Trophoblast cell (in vitro differentiated cells and primary cell): Measurements from ENCODE around the gene FAM209B.
A peak's percentile ranks its signal among the peaks of the same experiment; 100 is the strongest.

Source experiments
- DNase-seq, 2 donors: peaks; one replicate each; pipeline ENCODE4 v3.0.0-alpha.2; 2016
- H2AFZ ChIP-seq: 2 replicates; pipeline ENCODE4 v1.6.1; 2013; ENCODE audit warnings: low read length, moderate library complexity, mild to moderate bottlenecking; ENCODE audit not compliant: insufficient read depth, poor library complexity
- H2AK5ac ChIP-seq: 2 replicates; pipeline ENCODE4 v1.6.1; 2013; ENCODE audit warnings: mild to moderate bottlenecking, low read length
- H2BK120ac ChIP-seq: 2 replicates; pipeline ENCODE4 v1.6.1; 2013; ENCODE audit warnings: low read length, mild to moderate bottlenecking, moderate library complexity; ENCODE audit not compliant: insufficient read depth, poor library complexity
- H2BK12ac ChIP-seq: 2 replicates; pipeline ENCODE4 v1.6.1; 2013; ENCODE audit warnings: mild to moderate bottlenecking, low read length, moderate library complexity
- H2BK5ac ChIP-seq: 2 replicates; pipeline ENCODE4 v1.6.1; 2013; ENCODE audit warnings: low read length, low read depth, moderate library complexity, mild to moderate bottlenecking; ENCODE audit not compliant: poor library complexity
- H3K14ac ChIP-seq: 2 replicates; pipeline ENCODE4 v1.6.1; 2013; ENCODE audit warnings: mild to moderate bottlenecking, low read length
- H3K18ac ChIP-seq: 2 replicates; pipeline ENCODE4 v1.6.1; 2013; ENCODE audit warnings: mild to moderate bottlenecking, low read length
- H3K23ac ChIP-seq: 2 replicates; pipeline ENCODE4 v1.6.1; 2013; ENCODE audit warnings: low read length
- H3K27ac ChIP-seq: 2 replicates; pipeline ENCODE4 v1.5.1; 2013; ENCODE audit warnings: low read depth, mild to moderate bottlenecking, inconsistent platforms, low read length, moderate library complexity
- H3K27me3 ChIP-seq: 2 replicates; pipeline ENCODE4 v1.6.1; 2013; ENCODE audit warnings: inconsistent platforms, mild to moderate bottlenecking, low read length, moderate library complexity; ENCODE audit not compliant: insufficient read depth
- H3K36me3 ChIP-seq, 2 experiments: 1 replicate in 1 of 2; 2 replicates in 1 of 2; pipeline ENCODE4 v1.6.1; 2013; ENCODE audit warnings: low read length in 2 of 2, mild to moderate bottlenecking in 2 of 2, moderate library complexity in 1 of 2; ENCODE audit not compliant: insufficient read depth in 2 of 2, control insufficient read depth in 1 of 2
- H3K4ac ChIP-seq: 2 replicates; pipeline ENCODE4 v1.6.1; 2013; ENCODE audit warnings: low read depth, mild to moderate bottlenecking, low read length, moderate library complexity
- H3K4me1 ChIP-seq, 2 experiments: 1 replicate in 1 of 2; 2 replicates in 1 of 2; pipeline ENCODE4 v1.6.1; 2013; ENCODE audit warnings: low read length in 2 of 2, mild to moderate bottlenecking in 2 of 2, moderate library complexity in 1 of 2; ENCODE audit not compliant: insufficient read depth in 2 of 2, control insufficient read depth in 1 of 2
- H3K4me2 ChIP-seq: 2 replicates; pipeline ENCODE4 v1.6.1; 2013; ENCODE audit warnings: inconsistent platforms, mild to moderate bottlenecking, low read length, moderate library complexity
- H3K4me3 ChIP-seq: 2 replicates; pipeline ENCODE4 v1.5.1; 2013; ENCODE audit warnings: mild to moderate bottlenecking, low read depth, low read length, inconsistent platforms
- H3K79me1 ChIP-seq: one replicate; pipeline ENCODE4 v1.6.1; 2013; ENCODE audit warnings: low read length
- H3K79me2 ChIP-seq: 2 replicates; pipeline ENCODE4 v1.6.1; 2013; ENCODE audit warnings: low read length, mild to moderate bottlenecking; ENCODE audit not compliant: control insufficient read depth, insufficient read depth, poor library complexity
- H3K9ac ChIP-seq: 2 replicates; pipeline ENCODE4 v1.6.1; 2013; ENCODE audit warnings: mild to moderate bottlenecking, low read length
- H3K9me3 ChIP-seq: 2 replicates; pipeline ENCODE4 v1.6.1; 2013; ENCODE audit warnings: low read depth, mild to moderate bottlenecking, control low read depth, inconsistent platforms, low read length; ENCODE audit not compliant: insufficient read depth
- H4K12ac ChIP-seq: 2 replicates; pipeline ENCODE4 v1.6.1; 2013; ENCODE audit warnings: low read depth, mild to moderate bottlenecking, low read length, moderate library complexity
- H4K8ac ChIP-seq: 2 replicates; pipeline ENCODE4 v1.6.1; 2013; ENCODE audit warnings: low read depth, mild to moderate bottlenecking, low read length, moderate library complexity
- H4K91ac ChIP-seq: one replicate; pipeline ENCODE4 v1.6.1; 2013; ENCODE audit warnings: low read depth, mild to moderate bottlenecking, low read length, moderate library complexity
- WGBS: extraction: QIAGEN DNeasy Blood & Tissue Kit; methylation state at CpG from one replicate; pipeline ENCODE4 v1.1.7; 2013; ENCODE audit warnings: missing lambda C conversion rate; ENCODE audit not compliant: insufficient read length, insufficient coverage; ENCODE audit errors: extremely low coverage; 5-methylcytosine and 5-hydroxymethylcytosine counted together

The FAM209B gene

DNA sequence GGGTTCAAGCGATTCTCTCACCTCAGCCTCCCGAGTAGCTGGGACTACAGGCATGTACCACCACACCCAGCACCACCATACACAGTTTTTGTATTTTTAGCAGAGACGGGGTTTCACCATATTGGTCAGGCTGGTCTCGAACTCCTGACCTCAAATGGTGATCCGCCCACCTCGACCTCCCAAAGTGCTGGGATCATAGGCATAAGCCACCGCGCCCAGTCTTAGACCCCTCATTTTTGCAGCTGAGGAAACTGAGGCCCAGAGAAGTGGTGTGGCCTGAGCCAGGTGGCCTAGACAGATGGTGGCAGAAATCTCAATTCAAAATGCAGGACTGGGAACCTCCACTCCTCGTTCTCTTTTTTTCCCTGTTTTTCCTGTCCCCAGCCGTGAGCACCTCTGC, 21.1 kb upstream of the FAM209B start:
- H2BK5ac ChIP-seq, result no peak overlapping the region
- no peak overlapping the region for H2AK5ac ChIP-seq
- DNase-seq, result no peak
- H3K36me3 ChIP-seq, result peaks cover 9 to 12% of the 10 kb centered on the region in 2 experiments
- H3K23ac ChIP-seq, result no peak overlapping the region
- no peaks in the 10 kb centered on the region for H3K9me3 ChIP-seq
- H2BK120ac ChIP-seq, result no peak overlapping the region
- no peaks in the 10 kb centered on the region for H3K79me2 ChIP-seq
- H3K9ac ChIP-seq, result no peak overlapping the region
- peaks cover 14 to 16% of the 10 kb centered on the region in 2 experiments for H3K4me1 ChIP-seq
- WGBS, result no CpG with 5 or more reads among the region's 10 CpGs
- no peak overlapping the region for H2BK12ac ChIP-seq
- H3K14ac ChIP-seq, result no peak overlapping the region
- no peak overlapping the region for H4K8ac ChIP-seq
- H3K4me2 ChIP-seq, result no peak overlapping the region
- H2AFZ ChIP-seq, result no peak overlapping the region
- no peak overlapping the region for H3K27ac ChIP-seq
- no peak overlapping the region for H3K4ac ChIP-seq
- no peak overlapping the region for H4K91ac ChIP-seq
- no peak overlapping the region for H4K12ac ChIP-seq
- no peak overlapping the region for H3K4me3 ChIP-seq
- peaks cover 4% of the 10 kb centered on the region for H3K79me1 ChIP-seq
- H3K27me3 ChIP-seq, result no peaks in the 10 kb centered on the region
- no peak overlapping the region for H3K18ac ChIP-seq

DNA sequence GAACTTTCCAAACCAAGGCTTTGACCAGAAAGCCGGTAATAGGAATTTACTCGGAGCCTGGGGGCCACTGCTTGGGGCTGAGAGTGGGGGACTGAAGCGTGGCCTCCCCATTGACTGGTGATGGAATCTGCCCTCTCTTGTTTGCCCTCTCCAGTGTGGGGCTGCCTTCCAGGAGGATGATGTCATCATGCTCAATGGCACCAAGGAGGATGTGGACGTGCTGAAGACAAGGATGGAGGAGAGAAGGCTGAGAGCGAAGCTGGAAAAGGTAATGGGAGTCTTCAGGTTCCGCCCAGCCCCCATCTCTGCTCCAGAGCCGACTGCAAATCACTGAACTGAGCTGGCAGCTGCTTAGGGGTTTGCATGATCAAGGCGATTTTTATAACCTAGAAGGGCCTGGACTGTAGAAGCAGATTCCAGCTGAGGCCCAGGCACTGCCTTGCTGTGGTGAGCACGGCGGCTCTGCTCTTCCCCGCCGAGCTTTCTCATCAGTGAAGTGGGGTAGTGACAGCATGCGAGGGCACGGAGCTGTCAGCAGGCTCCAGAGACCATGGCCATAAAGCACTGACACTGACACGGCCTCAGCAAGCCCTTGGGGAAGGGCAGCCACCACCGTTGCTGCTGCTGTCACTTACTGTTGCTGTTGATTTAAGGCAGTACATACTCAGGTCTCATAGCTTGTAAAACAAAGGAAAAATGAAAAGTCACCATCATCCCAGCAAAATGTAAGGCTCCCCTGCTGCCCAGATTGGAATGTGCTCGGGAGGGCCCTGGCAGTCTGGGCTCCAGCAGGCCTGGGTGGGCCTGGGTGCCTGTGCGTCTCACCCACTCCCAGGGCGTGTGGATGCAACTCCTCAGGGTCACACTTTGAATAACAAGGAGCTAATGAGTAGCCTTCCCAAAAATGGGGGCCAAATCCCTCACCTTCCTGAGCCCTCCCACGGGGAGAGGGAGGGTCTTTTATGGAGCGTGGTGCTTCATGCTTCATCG, 19.6 kb upstream of the FAM209B start:
- Histone ChIP-seq H3K79me1 (peaks cover 4% of the 10 kb centered on the region), H3K4me2 (no peak overlapping the region), H4K8ac (no peak overlapping the region), H4K91ac (peak overlapping the region; percentile 49), H3K27ac (peak overlapping the region; percentile 48), H4K12ac (no peak overlapping the region), H3K14ac (no peak overlapping the region), H3K18ac (peak overlapping the region; percentile 13), H3K9ac (no peak overlapping the region), H3K4me3 (no peak overlapping the region), H2BK5ac (no peak overlapping the region), H2AFZ (no peak overlapping the region), H3K27me3 (no peaks in the 10 kb centered on the region), H3K79me2 (no peaks in the 10 kb centered on the region), H2BK12ac (no peak overlapping the region), H3K9me3 (no peaks in the 10 kb centered on the region), H3K4me1 (peaks cover 14 to 16% of the 10 kb centered on the region in 2 experiments), H3K36me3 (peaks cover 23 to 26% of the 10 kb centered on the region in 2 experiments), H2BK120ac (no peak overlapping the region), H3K4ac (no peak overlapping the region), H2AK5ac (no peak overlapping the region), H3K23ac (no peak overlapping the region)
- no peak for DNase-seq
- WGBS, result no CpG with 5 or more reads among the region's 22 CpGs

DNA sequence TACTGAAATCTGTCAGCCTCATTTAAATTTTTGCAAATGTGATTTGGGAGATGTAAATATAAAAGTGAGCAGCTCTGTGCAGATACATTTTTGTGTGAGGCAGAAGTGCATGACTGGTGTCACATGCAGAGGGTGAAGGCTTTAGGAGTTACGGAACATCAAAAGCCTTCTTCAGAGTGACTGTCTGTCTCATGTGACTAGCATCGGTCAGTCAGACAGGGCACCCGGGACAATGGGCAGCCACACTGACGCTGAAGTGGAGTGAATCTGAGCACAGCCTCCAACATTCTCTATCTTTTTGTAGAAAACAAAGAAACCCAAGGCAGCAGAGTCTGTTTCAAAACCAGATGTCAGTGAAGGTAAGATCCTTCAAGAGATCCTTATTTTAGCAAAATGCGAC, 16.4 kb upstream of the FAM209B start:
- no peak overlapping the region for H2BK12ac ChIP-seq
- no peak overlapping the region for H3K23ac ChIP-seq
- no peak overlapping the region for H3K27ac ChIP-seq
- H2AK5ac ChIP-seq, result no peak overlapping the region
- no peaks in the 10 kb centered on the region for H3K27me3 ChIP-seq
- no peak for DNase-seq
- H3K14ac ChIP-seq, result no peak overlapping the region
- no peak overlapping the region for H3K18ac ChIP-seq
- H3K36me3 ChIP-seq, result peaks cover 40 to 43% of the 10 kb centered on the region in 2 experiments
- WGBS, result no CpG with 5 or more reads among the region's 5 CpGs
- H3K79me2 ChIP-seq, result no peaks in the 10 kb centered on the region
- H4K12ac ChIP-seq, result no peak overlapping the region
- H2BK5ac ChIP-seq, result no peak overlapping the region
- no peak overlapping the region for H3K4ac ChIP-seq
- no peak overlapping the region for H3K4me3 ChIP-seq
- peaks cover 14 to 16% of the 10 kb centered on the region in 2 experiments for H3K4me1 ChIP-seq
- no peak overlapping the region for H4K91ac ChIP-seq
- H2AFZ ChIP-seq, result no peak overlapping the region
- H3K9ac ChIP-seq, result no peak overlapping the region
- no peak overlapping the region for H3K4me2 ChIP-seq
- H4K8ac ChIP-seq, result no peak overlapping the region
- peaks cover 4% of the 10 kb centered on the region for H3K79me1 ChIP-seq
- H3K9me3 ChIP-seq, result peaks cover 6% of the 10 kb centered on the region
- H2BK120ac ChIP-seq, result no peak overlapping the region

DNA sequence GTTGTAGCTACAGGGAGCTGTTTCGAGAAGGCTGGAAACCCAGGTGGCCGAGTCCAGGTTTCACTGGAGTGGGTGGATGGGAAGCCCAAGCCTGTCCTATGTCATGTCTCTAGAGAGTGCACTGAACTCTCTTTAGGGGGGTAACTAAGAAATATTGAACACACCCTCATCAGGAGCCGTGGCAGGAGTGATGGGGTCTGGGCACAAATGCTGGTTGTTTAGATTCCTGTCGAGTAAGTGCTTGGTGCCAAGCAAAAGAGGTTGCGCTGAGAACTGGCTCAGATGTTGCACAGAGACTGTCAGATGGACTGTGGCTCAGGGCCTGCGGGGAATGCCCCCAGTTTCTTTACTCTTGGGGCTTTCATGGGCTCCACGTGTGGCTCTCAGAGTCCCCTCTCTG, 15.8 kb upstream of the FAM209B start:
- Histone ChIP-seq H3K14ac (no peak overlapping the region), H3K9ac (no peak overlapping the region), H4K8ac (no peak overlapping the region), H3K27me3 (no peaks in the 10 kb centered on the region), H3K23ac (no peak overlapping the region), H3K27ac (no peak overlapping the region), H3K4ac (no peak overlapping the region), H3K9me3 (peaks cover 8% of the 10 kb centered on the region), H2AK5ac (no peak overlapping the region), H3K79me1 (peaks cover 4% of the 10 kb centered on the region), H3K36me3 (peaks cover 40 to 43% of the 10 kb centered on the region in 2 experiments), H4K12ac (no peak overlapping the region), H2BK120ac (no peak overlapping the region), H4K91ac (no peak overlapping the region), H3K4me2 (no peak overlapping the region), H3K4me3 (no peak overlapping the region), H3K18ac (no peak overlapping the region), H2AFZ (no peak overlapping the region), H2BK12ac (no peak overlapping the region), H2BK5ac (no peak overlapping the region), H3K4me1 (peaks cover 14 to 15% of the 10 kb centered on the region in 2 experiments), H3K79me2 (no peaks in the 10 kb centered on the region)
- no CpG with 5 or more reads among the region's 7 CpGs for WGBS
- DNase-seq, result no peak
